ENCODE results near the gene RAD51B.
A peak's percentile ranks its signal among the peaks of the same experiment; 100 is the strongest.
"Not testable (repeated sequence)": the region's sequence is repeated elsewhere in the genome, so short reads cannot be mapped to it uniquely, and the experiment has no call there.

Gene RAD51B

DNA sequence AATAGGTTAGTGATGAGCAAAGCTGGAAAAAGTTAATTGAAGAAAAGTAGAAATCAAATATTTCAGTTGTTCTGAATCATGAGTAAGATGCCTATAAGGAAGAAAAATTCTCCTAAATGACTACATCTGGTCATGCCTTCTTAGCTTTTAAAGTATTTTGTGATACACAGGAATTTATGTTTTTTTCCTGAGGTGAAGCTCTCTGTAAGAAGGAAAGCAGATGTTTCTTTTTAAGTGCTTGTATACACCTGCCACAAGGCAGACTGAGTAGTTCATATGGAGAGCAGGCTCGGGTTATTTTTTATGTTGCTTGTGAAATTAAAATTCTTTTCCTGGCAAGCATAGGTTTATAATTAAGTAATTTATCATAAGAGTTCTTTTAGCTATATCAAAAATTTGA is 275.2 kb downstream of the RAD51B start:
- FAIRE-seq (no peak), DNase-seq (ENCODE audit: extremely low spot score, insufficient read length, low read depth) (no peak)

DNA sequence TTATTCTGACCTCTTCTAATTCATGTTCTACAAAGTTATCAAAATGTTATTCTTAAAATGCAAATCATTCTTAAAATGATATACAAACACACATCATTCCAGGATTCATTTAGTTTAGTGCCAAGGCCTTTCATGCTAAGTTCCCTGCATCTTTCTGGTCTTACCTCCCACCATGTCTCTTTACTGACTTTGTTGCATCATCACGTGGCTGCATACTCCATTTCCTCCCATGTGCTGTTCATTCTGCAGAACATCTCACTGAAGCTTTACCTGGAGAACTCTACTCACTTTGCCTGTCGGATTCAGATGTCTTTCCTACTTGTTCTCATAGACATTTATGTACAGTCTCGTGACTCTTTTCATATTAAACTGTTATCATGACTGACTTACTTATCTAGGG is 278.1 kb downstream of the RAD51B start:
- no peak for DNase-seq (ENCODE audit: extremely low spot score, insufficient read length, low read depth)
- FAIRE-seq: no peak

- no peak for DNase-seq (ENCODE audit: extremely low spot score, insufficient read length, low read depth)
- FAIRE-seq: no peak
Measured at GRCh38 chr14:68098834-68099233, 279.3 kb downstream of the RAD51B start.

DNA sequence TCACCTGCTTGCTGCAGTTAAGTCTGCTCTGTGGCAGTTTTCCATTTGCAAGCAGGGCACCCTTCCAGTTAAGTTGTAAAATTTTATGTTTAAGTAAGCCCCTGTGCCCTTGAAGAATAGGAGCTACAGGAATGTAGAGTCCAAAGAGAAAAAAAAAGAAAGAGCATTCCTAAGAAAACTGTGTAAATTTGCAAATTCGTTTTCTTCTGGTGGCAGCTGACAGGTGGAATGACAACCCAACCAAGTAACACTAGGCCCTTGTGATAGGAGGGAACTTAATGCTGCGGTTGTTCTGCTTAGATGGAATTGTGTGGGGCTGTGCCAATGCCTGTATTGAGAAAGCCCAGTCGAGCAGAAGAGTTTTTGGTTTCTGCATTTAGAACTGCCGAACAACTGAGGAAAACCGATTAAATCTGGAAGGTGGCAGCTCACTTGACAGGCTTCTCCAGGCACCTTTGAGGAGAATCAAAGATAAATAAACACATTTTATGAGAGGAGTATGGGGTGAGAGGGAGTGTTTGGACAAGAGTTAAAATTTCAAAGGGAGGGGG is 280.0 kb downstream of the RAD51B start:
- FAIRE-seq (no peak), DNase-seq (ENCODE audit: extremely low spot score, insufficient read length, low read depth) (no peak)

DNA sequence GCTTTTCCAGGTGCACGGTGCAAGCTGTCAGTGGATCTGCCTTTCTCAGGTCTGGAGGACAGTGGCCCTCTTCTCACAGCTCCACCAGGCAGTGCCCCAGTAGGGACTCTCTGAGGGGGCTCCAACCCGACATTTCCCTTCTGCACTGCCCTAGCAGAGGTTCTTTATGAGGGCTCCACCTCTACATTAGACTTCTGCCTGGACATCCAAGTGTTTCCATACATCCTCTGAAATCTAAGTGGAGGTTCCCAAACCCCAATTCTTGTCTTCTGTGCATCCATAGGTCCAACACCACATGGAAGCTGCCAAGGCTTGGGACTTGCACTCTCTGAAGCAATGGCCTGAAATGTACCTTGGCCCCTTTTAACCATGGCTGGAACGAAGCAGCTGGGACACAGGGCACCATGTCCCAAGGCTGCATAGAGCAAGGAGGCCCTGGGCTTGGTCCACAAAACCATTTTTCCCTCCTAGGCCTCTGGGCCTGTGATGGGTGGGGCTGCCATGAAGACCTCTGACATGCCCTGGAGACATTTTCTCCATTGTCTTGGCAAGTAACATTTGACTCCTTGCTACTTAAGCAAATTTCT is 282.2 kb downstream of the RAD51B start:
- DNase-seq (ENCODE audit: extremely low spot score, insufficient read length, low read depth); FAIRE-seq: not testable (repeated sequence)

DNA sequence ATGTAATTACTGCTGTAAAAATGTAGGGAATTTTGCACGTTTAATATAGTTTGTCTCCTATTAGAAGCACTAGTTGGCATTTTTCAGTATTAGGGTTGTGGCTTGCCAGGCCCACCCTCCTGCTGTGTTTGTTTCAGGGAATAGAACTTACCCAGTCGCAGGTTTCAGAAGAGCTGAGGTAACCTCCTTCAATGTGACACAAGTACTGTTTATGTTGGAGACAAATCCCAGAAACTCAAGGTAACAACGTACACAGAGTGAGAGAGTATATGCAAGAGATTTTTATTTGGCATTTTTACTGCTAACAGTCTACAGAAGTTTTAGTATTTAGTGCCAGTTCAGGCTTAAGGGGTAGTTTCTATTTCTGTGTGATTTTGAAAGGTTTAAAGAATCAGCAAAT is 284.3 kb downstream of the RAD51B start:
- DNase-seq (ENCODE audit: extremely low spot score, insufficient read length, low read depth) (no peak), FAIRE-seq (no peak)

- FAIRE-seq (no peak), DNase-seq (ENCODE audit: extremely low spot score, insufficient read length, low read depth) (no peak)
Measured at GRCh38 chr14:68104518-68104917, 284.9 kb downstream of the RAD51B start.

DNA sequence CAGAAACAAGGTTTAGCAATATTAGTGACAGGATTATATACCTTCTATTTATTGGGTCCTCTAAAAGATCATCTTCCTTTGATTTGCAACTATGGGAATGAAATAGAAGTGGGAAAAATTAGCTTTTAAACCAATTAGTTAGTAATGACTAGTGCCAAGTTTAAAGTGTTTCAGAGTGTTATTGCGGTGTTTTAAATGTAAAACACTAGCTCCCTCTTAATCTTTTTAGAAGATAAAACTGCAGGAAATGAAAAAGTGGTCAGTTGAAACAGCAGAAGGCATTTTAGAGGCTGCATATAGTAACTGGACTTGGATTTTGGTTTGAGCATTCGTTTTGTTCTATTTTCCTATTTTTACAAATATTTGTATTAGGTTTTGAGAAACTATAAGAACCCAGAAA is 286.2 kb downstream of the RAD51B start:
- no peak for DNase-seq (ENCODE audit: extremely low spot score, insufficient read length, low read depth)
- FAIRE-seq: no peak

GRCh38 chr14:68106456-68106855 is 286.9 kb downstream of the RAD51B start:
- FAIRE-seq (no peak), DNase-seq (ENCODE audit: extremely low spot score, insufficient read length, low read depth) (no peak)

- no peak for FAIRE-seq
Measured at GRCh38 chr14:68106905-68107304, 287.3 kb downstream of the RAD51B start.

GRCh38 chr14:68109132-68109900 is 289.7 kb downstream of the RAD51B start:
- DNase-seq (ENCODE audit: extremely low spot score, insufficient read length, low read depth): no peak
- no peak for FAIRE-seq

More at GRCh38 chr14:68106905-68107304, 287.3 kb downstream of the RAD51B start:
- DNase-seq (ENCODE audit: extremely low spot score, insufficient read length, low read depth): no peak

- FAIRE-seq: no peak
- DNase-seq (ENCODE audit: extremely low spot score, insufficient read length, low read depth): no peak
Measured at GRCh38 chr14:68111097-68111852, 291.7 kb downstream of the RAD51B start.

GRCh38 chr14:68111853-68112270 is 292.3 kb downstream of the RAD51B start:
- FAIRE-seq: no peak
- no peak for DNase-seq (ENCODE audit: extremely low spot score, insufficient read length, low read depth)

GRCh38 chr14:68112442-68112841 is 292.9 kb downstream of the RAD51B start:
- FAIRE-seq: no peak
- DNase-seq (ENCODE audit: extremely low spot score, insufficient read length, low read depth): no peak

- FAIRE-seq (peak; percentile 9), DNase-seq (ENCODE audit: extremely low spot score, insufficient read length, low read depth) (no peak)
Measured at GRCh38 chr14:68113343-68113930, 293.9 kb downstream of the RAD51B start.

DNA sequence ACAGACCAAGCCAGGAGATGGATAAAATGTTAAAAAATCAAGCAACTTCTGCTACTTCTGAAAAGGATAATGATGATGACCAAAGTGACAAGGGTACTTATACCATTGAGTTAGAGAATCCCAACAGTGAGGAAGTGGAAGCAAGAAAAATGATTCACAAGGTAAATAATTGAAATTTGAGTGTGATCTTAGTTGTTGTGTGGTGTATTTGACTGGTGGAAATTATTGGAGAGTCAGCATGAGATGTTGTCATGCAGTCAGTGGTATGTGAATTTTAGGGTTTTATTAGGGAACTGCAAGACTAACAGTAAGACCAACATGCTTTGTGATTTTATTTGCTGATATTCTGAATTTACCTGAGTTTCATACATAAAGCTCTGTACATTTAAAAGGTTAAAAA is 296.4 kb downstream of the RAD51B start:
- not testable (repeated sequence) for FAIRE-seq; DNase-seq (ENCODE audit: extremely low spot score, insufficient read length, low read depth)

DNA sequence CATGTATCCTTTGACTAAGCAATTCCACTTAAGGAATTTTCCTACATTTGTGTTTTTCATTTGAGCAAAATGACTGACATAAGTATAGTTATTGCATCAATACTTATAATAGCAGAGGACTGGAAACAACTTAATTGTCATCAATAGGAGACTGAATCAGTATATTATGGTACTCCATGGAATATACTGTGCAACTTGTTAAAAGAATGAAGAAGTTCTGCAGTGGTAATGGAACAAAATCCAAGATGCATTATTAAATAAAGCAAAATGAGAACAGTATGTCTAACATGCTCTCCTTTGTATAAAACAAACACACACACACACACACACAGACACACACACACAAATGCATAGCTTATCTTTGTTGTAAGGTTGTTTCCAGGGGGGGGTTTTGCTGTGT is 303.1 kb downstream of the RAD51B start:
- no peak for FAIRE-seq
- no peak for DNase-seq (ENCODE audit: extremely low spot score, insufficient read length, low read depth)

DNA sequence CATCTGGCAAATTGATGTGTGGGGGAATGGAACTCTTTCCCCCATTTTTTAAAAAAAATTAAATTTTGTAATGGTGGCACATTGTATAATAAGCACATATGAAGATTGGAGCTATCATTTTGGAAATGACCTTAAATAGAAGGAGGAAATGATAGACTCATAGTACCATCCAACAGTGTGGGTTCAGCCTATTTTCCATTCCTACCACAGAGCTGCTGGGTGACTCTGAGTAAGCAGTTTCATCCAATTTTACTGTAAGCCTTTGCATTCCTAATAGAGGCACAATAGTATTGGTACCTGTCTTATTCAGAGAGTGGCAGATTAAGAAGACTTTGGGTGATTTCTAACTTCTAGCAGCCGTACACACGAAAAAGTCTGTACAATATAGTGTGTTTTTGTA is 304.5 kb downstream of the RAD51B start:
- DNase-seq (ENCODE audit: extremely low spot score, insufficient read length, low read depth): no peak
- FAIRE-seq: peak; percentile 33

DNA sequence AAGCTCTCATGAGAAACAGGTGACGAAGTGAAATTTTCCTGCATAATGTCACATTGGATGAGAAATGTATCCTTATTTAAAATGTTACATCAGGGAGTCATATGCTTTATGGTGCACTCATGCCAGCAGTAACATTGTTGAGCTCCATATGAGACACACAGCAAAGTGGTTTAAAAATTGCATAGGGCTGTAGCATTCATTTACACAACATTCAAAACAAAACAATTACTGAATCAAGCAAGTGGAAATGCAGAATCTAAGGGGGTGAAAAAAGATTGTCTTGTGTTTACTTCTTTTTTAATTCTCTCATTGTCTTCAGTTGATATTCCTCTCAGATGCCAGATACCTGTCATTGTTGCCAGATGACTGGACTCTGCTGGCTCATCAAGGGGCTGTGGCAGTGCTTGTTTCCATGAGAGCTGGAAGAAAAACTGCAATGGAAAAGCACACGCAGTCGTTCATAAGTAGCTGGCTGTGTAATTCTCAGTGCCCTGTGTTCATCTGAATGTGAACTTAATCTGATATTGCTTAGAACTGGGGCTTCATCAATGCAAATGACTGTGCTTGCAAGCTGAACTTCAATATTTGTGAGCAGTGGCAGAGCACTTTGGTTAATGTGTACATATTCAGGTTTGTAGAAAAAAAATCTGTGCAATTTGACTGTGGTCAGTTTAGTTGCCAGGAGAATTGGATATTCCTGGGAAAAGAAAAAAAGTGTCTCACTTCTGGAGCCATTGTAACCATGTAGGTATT is 305.6 kb downstream of the RAD51B start:
- FAIRE-seq: no peak
- no peak for DNase-seq (ENCODE audit: extremely low spot score, insufficient read length, low read depth)

- FAIRE-seq (no peak), DNase-seq (ENCODE audit: extremely low spot score, insufficient read length, low read depth) (no peak)
Measured at GRCh38 chr14:68127166-68127565, 307.6 kb downstream of the RAD51B start.

All from GM18507 (cell line).